Astrocyte (in vitro differentiated cells and primary cell): ENCODE results near the gene LMX1A.

Source experiments
- EZH2 ChIP-seq: IDR thresholded peaks from 2 replicates; pipeline ENCODE4 v1.6.1; 2012; ENCODE audit warnings: mild to moderate bottlenecking, low read length, inconsistent platforms; ENCODE audit not compliant: insufficient read depth
- TF ChIP-seq, protein P1 (sequence below): IDR thresholded peaks from 2 replicates; pipeline ENCODE4 v1.5.1; 2011; ENCODE audit warnings: low read depth, mild to moderate bottlenecking, inconsistent platforms, low read length, moderate library complexity; ENCODE audit not compliant: insufficient read depth

DNA sequence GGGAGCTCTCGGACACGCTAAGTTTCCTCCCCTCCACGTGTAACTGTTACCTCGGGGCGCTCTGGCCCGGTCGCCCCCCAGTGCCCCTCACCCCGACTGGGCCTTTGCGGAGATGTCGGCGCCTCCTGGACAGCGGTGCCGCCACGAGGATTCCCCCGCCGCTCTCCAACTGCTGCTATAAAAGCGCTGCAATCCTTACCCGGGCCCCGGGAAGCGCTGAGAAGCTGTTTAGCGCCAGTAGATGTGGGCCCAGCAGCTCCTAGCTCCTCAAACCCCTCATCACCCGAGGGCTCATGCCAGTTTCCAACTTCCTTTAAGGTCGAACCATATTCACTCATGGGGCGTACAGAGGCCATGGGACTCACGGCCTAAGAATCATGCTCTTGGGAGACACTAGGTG, 361 bp upstream of the LMX1A start:
- TF ChIP-seq, protein P1, sequence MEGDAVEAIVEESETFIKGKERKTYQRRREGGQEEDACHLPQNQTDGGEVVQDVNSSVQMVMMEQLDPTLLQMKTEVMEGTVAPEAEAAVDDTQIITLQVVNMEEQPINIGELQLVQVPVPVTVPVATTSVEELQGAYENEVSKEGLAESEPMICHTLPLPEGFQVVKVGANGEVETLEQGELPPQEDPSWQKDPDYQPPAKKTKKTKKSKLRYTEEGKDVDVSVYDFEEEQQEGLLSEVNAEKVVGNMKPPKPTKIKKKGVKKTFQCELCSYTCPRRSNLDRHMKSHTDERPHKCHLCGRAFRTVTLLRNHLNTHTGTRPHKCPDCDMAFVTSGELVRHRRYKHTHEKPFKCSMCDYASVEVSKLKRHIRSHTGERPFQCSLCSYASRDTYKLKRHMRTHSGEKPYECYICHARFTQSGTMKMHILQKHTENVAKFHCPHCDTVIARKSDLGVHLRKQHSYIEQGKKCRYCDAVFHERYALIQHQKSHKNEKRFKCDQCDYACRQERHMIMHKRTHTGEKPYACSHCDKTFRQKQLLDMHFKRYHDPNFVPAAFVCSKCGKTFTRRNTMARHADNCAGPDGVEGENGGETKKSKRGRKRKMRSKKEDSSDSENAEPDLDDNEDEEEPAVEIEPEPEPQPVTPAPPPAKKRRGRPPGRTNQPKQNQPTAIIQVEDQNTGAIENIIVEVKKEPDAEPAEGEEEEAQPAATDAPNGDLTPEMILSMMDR = no peak
- TF ChIP-seq EZH2 = no peak
